ACC112 (cell line): ENCODE results near the gene TMEM50B.
"Not testable (repeated sequence)": the region's sequence is repeated elsewhere in the genome, so short reads cannot be mapped to it uniquely, and the experiment has no call there.

Source experiments
- H2AFZ ChIP-seq: fragments of 200-600 bp; sonication (generic); one replicate; pipeline ENCODE4 v1.6.0; 2017; ENCODE audit warnings: antibody characterized with exemption, low read length; ENCODE audit not compliant: unreplicated experiment
- H3K27ac ChIP-seq: fragments of 200-600 bp; sonication (generic); 2 replicates; pipeline ENCODE4 v1.5.1; 2014; ENCODE audit warnings: low read depth, mild to moderate bottlenecking, antibody characterized with exemption, low read length, moderate library complexity
- H3K27me3 ChIP-seq: fragments of 200-600 bp; sonication (generic); 2 replicates; pipeline ENCODE4 v1.6.1; 2014; ENCODE audit warnings: mild to moderate bottlenecking, antibody characterized with exemption, low read length, moderate library complexity, mixed read lengths; ENCODE audit not compliant: insufficient read depth
- H3K36me3 ChIP-seq: fragments of 200-600 bp; sonication (generic); 2 replicates; pipeline ENCODE4 v1.6.1; 2016; ENCODE audit warnings: mild to moderate bottlenecking, antibody characterized with exemption, low read length, moderate library complexity, mixed read lengths; ENCODE audit not compliant: insufficient read depth
- H3K4me1 ChIP-seq: fragments of 200-600 bp; sonication (generic); one replicate; pipeline ENCODE4 v1.6.1; 2016; ENCODE audit warnings: low read length, mixed read lengths; ENCODE audit not compliant: insufficient read depth, unreplicated experiment, control insufficient read depth
- H3K4me3 ChIP-seq: fragments of 200-600 bp; sonication (generic); 2 replicates; pipeline ENCODE4 v1.5.1; 2014; ENCODE audit warnings: mild to moderate bottlenecking, low read depth, low read length
- H3K79me2 ChIP-seq: fragments of 200-600 bp; sonication (generic); one replicate; pipeline ENCODE4 v1.6.0; 2016; ENCODE audit warnings: low read length; ENCODE audit not compliant: control insufficient read depth, unreplicated experiment, insufficient read depth

Gene TMEM50B

DNA sequence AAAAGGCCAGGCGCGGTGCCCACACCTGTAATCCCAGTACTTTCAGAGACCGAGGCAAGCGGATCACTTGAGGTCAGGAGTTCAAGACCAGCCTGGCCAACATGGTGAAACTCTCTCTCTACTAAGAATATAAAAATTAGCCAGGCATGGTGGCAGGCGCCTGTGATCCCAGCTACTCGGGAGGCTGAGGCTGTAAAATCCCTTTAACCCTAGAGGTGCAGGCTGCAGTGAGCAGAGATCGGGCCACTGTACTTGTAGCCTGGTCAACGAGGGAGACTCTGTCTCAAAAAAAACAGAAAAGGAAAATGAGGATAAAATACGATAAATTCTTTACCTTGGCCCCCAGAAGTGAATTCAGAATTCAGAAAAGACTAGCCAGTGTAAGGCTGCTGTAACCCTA lies 1.6 kb downstream of the TMEM50B start:
- Histone ChIP-seq H2AFZ (peak overlapping the region; percentile 19), H3K79me2 (peaks cover 7% of the 10 kb centered on the region), H3K36me3 (no peaks in the 10 kb centered on the region), H3K4me3 (peak overlapping the region; percentile 88), H3K4me1 (peaks cover 5% of the 10 kb centered on the region), H3K27me3 (no peaks in the 10 kb centered on the region), H3K27ac (no peak overlapping the region)

DNA sequence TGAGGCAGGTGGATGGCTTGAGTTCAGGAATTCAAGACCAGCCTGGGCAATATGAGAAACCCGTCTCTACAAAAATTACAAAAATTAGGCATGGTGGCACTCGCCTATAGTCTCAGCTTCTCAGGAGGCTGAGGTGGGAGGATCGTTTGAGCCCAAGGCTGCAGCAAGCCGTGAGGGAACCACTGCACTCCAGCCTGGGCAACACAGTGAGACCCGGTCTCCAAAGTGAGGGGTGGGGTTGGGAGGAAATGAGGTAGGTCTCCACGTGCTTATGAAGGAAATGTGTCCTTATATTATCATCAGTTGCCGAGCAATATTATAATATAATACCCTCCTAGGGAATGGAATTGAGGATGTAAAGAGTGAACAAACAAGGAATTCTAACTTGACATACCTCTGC lies 2.7 kb downstream of the TMEM50B start:
- peaks cover 5% of the 10 kb centered on the region for H3K4me1 ChIP-seq
- no peaks in the 10 kb centered on the region for H3K27me3 ChIP-seq
- no peaks in the 10 kb centered on the region for H3K36me3 ChIP-seq
- H3K27ac ChIP-seq = no peak overlapping the region
- H3K79me2 ChIP-seq = peaks cover 7% of the 10 kb centered on the region
- H2AFZ ChIP-seq = no peak overlapping the region
- no peak overlapping the region for H3K4me3 ChIP-seq

GRCh38 chr21:33473344-33473743 lies 6.4 kb downstream of the TMEM50B start:
- Histone ChIP-seq H3K27ac (no peak overlapping the region), H3K79me2 (peaks cover 18% of the 10 kb centered on the region), H3K27me3 (no peaks in the 10 kb centered on the region), H3K4me3 (no peak overlapping the region), H3K4me1 (no peaks in the 10 kb centered on the region), H2AFZ (no peak overlapping the region), H3K36me3 (no peaks in the 10 kb centered on the region)

- Histone ChIP-seq H3K79me2 (peaks cover 14% of the 10 kb centered on the region), H2AFZ (no peak overlapping the region), H3K27me3 (no peaks in the 10 kb centered on the region), H3K36me3 (no peaks in the 10 kb centered on the region), H3K4me3 (no peak overlapping the region), H3K4me1 (no peaks in the 10 kb centered on the region), H3K27ac (no peak overlapping the region)
Observed at GRCh38 chr21:33470701-33471100, 9.1 kb downstream of the TMEM50B start.

DNA sequence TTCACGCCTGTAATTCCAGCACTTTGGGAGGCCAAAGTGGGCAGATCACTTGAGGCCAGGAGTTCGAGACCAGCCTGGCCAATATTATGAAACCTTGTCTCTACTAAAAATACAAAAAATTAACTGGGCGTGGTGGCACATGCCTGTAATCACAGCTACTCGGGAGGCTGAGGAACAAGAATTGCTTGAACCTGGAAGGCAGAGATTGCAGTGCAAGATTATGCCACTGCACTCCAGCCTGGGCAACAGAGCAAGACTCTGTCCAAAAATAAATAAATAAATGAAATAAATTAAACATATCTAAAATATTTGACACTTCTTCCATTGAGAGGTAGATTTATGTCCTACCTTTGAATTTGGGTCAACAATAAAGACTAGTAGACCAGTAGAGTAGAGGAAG lies 10.6 kb downstream of the TMEM50B start:
- H3K36me3 ChIP-seq = not testable (repeated sequence)

GRCh38 chr21:33461538-33462250 lies 18.1 kb downstream of the TMEM50B start:
- Histone ChIP-seq H3K27me3 (no peaks in the 10 kb centered on the region), H3K27ac (no peak overlapping the region), H3K79me2 (no peaks in the 10 kb centered on the region), H3K36me3 (peaks cover 6% of the 10 kb centered on the region; the same call in 1 of the 2 replicates), H3K4me3 (no peak overlapping the region), H2AFZ (no peak overlapping the region), H3K4me1 (no peaks in the 10 kb centered on the region)

More for the DNA sequence above, 10.6 kb downstream of the TMEM50B start:
- H3K27ac ChIP-seq, H3K4me3 ChIP-seq, H2AFZ ChIP-seq, H3K27me3 ChIP-seq, H3K4me1 ChIP-seq: not testable (repeated sequence)
- H3K79me2 ChIP-seq = peaks cover 14% of the 10 kb centered on the region

DNA sequence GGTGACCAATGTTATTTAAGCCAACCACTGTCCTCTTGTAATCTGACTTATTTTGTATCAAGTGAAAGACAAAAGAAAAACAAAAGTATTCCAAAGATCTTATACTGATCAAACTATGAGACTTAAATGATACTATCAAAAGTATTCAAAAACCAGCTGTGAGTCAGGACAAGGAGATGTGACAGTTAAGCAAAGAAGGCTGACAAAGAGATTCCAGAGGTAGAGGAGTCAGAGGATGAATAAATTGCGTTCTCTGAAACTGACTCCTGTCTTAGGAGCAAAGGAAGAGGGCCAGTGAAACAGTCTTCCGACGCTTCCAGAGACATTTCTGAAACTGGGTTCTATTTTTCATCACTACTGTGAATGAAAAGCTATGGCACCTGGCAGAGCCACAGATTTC lies 20.9 kb downstream of the TMEM50B start:
- Histone ChIP-seq H3K27me3 (no peaks in the 10 kb centered on the region), H3K4me1 (no peaks in the 10 kb centered on the region), H2AFZ (no peak overlapping the region), H3K79me2 (no peaks in the 10 kb centered on the region), H3K36me3 (peaks cover 6% of the 10 kb centered on the region; the same call in 1 of the 2 replicates), H3K27ac (no peak overlapping the region), H3K4me3 (no peak overlapping the region)

DNA sequence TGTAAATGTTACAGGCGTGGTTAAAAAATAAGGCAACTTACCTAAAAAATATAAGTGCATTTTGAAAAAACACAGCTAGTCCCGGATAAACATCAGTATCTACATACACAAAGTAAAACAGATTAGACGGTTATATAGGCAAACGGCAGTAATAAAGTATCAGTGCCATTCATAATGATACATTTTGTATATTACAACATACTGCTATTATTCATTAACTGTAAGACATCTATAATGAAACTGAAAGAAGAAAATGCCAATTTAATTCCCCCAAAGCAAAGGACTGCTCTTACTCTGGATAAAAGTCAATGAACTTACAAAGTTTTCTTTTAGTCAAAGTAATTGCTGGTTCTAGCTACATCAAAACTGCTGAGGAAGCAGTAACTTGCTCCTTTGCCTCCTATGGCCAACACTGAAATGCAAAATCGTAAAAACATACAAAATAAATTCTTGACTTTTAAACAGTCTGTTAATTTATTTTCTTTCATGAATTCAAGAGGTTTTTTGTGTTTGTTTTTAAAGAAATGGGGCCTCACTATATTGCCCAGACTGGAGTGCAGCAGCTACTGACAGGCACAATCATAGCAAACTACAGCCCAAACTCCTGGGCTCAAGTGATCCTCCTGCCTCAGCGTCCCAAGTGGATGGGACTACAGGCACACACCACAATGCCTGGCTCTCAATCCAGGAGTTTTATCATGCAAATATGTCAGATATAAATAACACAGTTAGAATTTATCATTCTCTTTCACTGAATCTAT lies 23.9 kb downstream of the TMEM50B start:
- no peak overlapping the region for H2AFZ ChIP-seq
- H3K79me2 ChIP-seq = no peaks in the 10 kb centered on the region
- no peak overlapping the region for H3K27ac ChIP-seq
- H3K27me3 ChIP-seq = no peaks in the 10 kb centered on the region
- H3K36me3 ChIP-seq = 0 out of 2 replicates have a peak, but pooled peaks cover 3% of the 10 kb centered on the region
- no peak overlapping the region for H3K4me3 ChIP-seq
- H3K4me1 ChIP-seq = peaks cover 18% of the 10 kb centered on the region

DNA sequence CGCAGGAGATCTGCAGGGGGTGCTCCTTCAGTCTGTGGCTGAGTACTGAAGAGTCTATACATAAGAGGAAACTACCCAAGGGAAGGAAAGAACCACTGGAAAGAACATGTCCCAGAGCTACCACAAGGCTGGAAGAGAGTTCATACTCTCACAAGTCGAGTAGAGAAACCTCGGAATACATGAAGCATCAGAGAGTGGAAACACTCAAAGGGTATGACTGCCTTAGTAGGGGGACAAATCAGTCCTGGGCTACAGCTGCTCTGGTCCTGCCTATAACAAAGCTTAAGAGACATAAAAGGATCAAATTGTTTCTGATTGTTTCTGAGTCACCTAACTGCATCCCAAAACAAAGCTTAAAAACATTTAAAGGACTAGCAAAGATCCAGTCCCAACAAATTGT lies 27.4 kb downstream of the TMEM50B start:
- Histone ChIP-seq H2AFZ (no peak overlapping the region), H3K36me3 (no peaks in the 10 kb centered on the region), H3K27ac (peak overlapping the region; percentile 41), H3K4me1 (peaks cover 23% of the 10 kb centered on the region), H3K27me3 (no peaks in the 10 kb centered on the region), H3K79me2 (no peaks in the 10 kb centered on the region), H3K4me3 (no peak overlapping the region)

GRCh38 chr21:33451634-33452071 lies 28.1 kb downstream of the TMEM50B start:
- H3K79me2 ChIP-seq = no peaks in the 10 kb centered on the region
- H3K27ac ChIP-seq = peak overlapping the region; percentile 41
- no peak overlapping the region for H2AFZ ChIP-seq
- no peak overlapping the region for H3K4me3 ChIP-seq
- H3K36me3 ChIP-seq = no peaks in the 10 kb centered on the region
- H3K4me1 ChIP-seq = peaks cover 23% of the 10 kb centered on the region
- H3K27me3 ChIP-seq = no peaks in the 10 kb centered on the region

GRCh38 chr21:33449616-33450015 lies 30.2 kb downstream of the TMEM50B start:
- H2AFZ ChIP-seq = no peak overlapping the region
- H3K27me3 ChIP-seq = no peaks in the 10 kb centered on the region
- H3K27ac ChIP-seq = no peak overlapping the region
- no peaks in the 10 kb centered on the region for H3K36me3 ChIP-seq
- no peaks in the 10 kb centered on the region for H3K79me2 ChIP-seq
- no peak overlapping the region for H3K4me3 ChIP-seq
- H3K4me1 ChIP-seq = peaks cover 23% of the 10 kb centered on the region
